NCI-H1105 treated with DMSO at 0.1 percent for 48 hours (cell line): Measurements from ENCODE around the gene SHISA9.

ENCODE experiments used
- DNase-seq: peaks from one replicate; lab custom pipeline; 2025; lab: John Stamatoyannopoulos, UW

SHISA9 gene

GRCh38 chr16:12951976-12952375 lies 50.6 kb downstream of the SHISA9 start:
- no peak for DNase-seq

- DNase-seq: no peak
Measured at GRCh38 chr16:12958366-12958765, 57.0 kb downstream of the SHISA9 start.

GRCh38 chr16:12959072-12959471 lies 57.7 kb downstream of the SHISA9 start:
- no peak for DNase-seq

- DNase-seq: no peak
Measured at GRCh38 chr16:12961626-12962025, 60.2 kb downstream of the SHISA9 start.

GRCh38 chr16:12964461-12964860 lies 63.1 kb downstream of the SHISA9 start:
- DNase-seq: no peak

- peak; percentile 96 for DNase-seq
Measured at GRCh38 chr16:12965274-12965804, 63.9 kb downstream of the SHISA9 start.

GRCh38 chr16:12971241-12971640 lies 69.8 kb downstream of the SHISA9 start:
- DNase-seq: peak; percentile 93

GRCh38 chr16:12972246-12972645 lies 70.8 kb downstream of the SHISA9 start:
- no peak for DNase-seq

GRCh38 chr16:12975766-12976165 lies 74.4 kb downstream of the SHISA9 start:
- no peak for DNase-seq

- DNase-seq: no peak
Measured at GRCh38 chr16:12976496-12976895, 75.1 kb downstream of the SHISA9 start.

GRCh38 chr16:12976936-12977335 lies 75.5 kb downstream of the SHISA9 start:
- DNase-seq: no peak

GRCh38 chr16:12985516-12985915 lies 84.1 kb downstream of the SHISA9 start:
- DNase-seq: no peak

GRCh38 chr16:12988071-12988470 lies 86.7 kb downstream of the SHISA9 start:
- DNase-seq: no peak

GRCh38 chr16:12992066-12992465 lies 90.7 kb downstream of the SHISA9 start:
- no peak for DNase-seq

- no peak for DNase-seq
Measured at GRCh38 chr16:12994402-12994801, 93.0 kb downstream of the SHISA9 start.

GRCh38 chr16:12995721-12996372 lies 94.4 kb downstream of the SHISA9 start:
- no peak for DNase-seq

- DNase-seq: no peak
Measured at GRCh38 chr16:12998361-12999085, 97.1 kb downstream of the SHISA9 start.

GRCh38 chr16:12999368-12999767 lies 98.0 kb downstream of the SHISA9 start:
- DNase-seq: no peak

GRCh38 chr16:13005721-13006247 lies 104.4 kb downstream of the SHISA9 start:
- no peak for DNase-seq

- DNase-seq: no peak
Measured at GRCh38 chr16:13012601-13013000, 111.2 kb downstream of the SHISA9 start.

- no peak for DNase-seq
Measured at GRCh38 chr16:13013043-13013442, 111.6 kb downstream of the SHISA9 start.

- DNase-seq: no peak
Measured at GRCh38 chr16:13014476-13014875, 113.1 kb downstream of the SHISA9 start.

- no peak for DNase-seq
Measured at GRCh38 chr16:13018026-13018425, 116.6 kb downstream of the SHISA9 start.
